ENCODE results near the gene VEPH1. TPM values are rescaled to one million over a fixed set of nuclear protein-coding genes. Genes with fewer than 3 reads are reported as not detected.

VEPH1 gene
- total RNA-seq, 1 donor from 2014 or later, result 261 TPM

GRCh38 chr3:157477441-157477840, 25.8 kb downstream of the VEPH1 start:
- DNase-seq (ENCODE audit: low read depth, low spot score), result no peak

- no peak for DNase-seq (ENCODE audit: low read depth, low spot score)
Observed at GRCh38 chr3:157475921-157476414, 27.2 kb downstream of the VEPH1 start.

- no peak for DNase-seq (ENCODE audit: low read depth, low spot score)
Observed at GRCh38 chr3:157472648-157473047, 30.6 kb downstream of the VEPH1 start.

GRCh38 chr3:157471064-157471463, 32.2 kb downstream of the VEPH1 start:
- DNase-seq (ENCODE audit: low read depth, low spot score), result no peak

- DNase-seq (ENCODE audit: low read depth, low spot score), result no peak
Observed at GRCh38 chr3:157469561-157470294, 33.5 kb downstream of the VEPH1 start.

GRCh38 chr3:157467200-157467599, 36.0 kb downstream of the VEPH1 start:
- DNase-seq (ENCODE audit: low read depth, low spot score), result no peak

GRCh38 chr3:157465741-157466140, 37.5 kb downstream of the VEPH1 start:
- no peak for DNase-seq (ENCODE audit: low read depth, low spot score)

- DNase-seq (ENCODE audit: low read depth, low spot score), result no peak
Observed at GRCh38 chr3:157464321-157464720, 38.9 kb downstream of the VEPH1 start.

GRCh38 chr3:157463816-157464215, 39.4 kb downstream of the VEPH1 start:
- DNase-seq (ENCODE audit: low read depth, low spot score), result no peak

GRCh38 chr3:157460253-157460652, 43.0 kb downstream of the VEPH1 start:
- DNase-seq (ENCODE audit: low read depth, low spot score), result no peak

GRCh38 chr3:157459706-157460105, 43.5 kb downstream of the VEPH1 start:
- DNase-seq (ENCODE audit: low read depth, low spot score), result no peak

GRCh38 chr3:157453824-157454223, 49.4 kb downstream of the VEPH1 start:
- DNase-seq (ENCODE audit: low read depth, low spot score), result no peak

GRCh38 chr3:157452097-157452496, 51.1 kb downstream of the VEPH1 start:
- DNase-seq (ENCODE audit: low read depth, low spot score), result no peak

GRCh38 chr3:157447026-157447694, 56.1 kb downstream of the VEPH1 start:
- DNase-seq (ENCODE audit: low read depth, low spot score), result no peak

- no peak for DNase-seq (ENCODE audit: low read depth, low spot score)
Observed at GRCh38 chr3:157445857-157446256, 57.4 kb downstream of the VEPH1 start.

- DNase-seq (ENCODE audit: low read depth, low spot score), result no peak
Observed at GRCh38 chr3:157444797-157445184, 58.4 kb downstream of the VEPH1 start.

- DNase-seq (ENCODE audit: low read depth, low spot score), result no peak
Observed at GRCh38 chr3:157443905-157444796, 59.1 kb downstream of the VEPH1 start.

- no peak for DNase-seq (ENCODE audit: low read depth, low spot score)
Observed at GRCh38 chr3:157442729-157443128, 60.5 kb downstream of the VEPH1 start.

- no peak for DNase-seq (ENCODE audit: low read depth, low spot score)
Observed at GRCh38 chr3:157441102-157441624, 62.1 kb downstream of the VEPH1 start.

GRCh38 chr3:157438194-157438730, 65.0 kb downstream of the VEPH1 start:
- DNase-seq (ENCODE audit: low read depth, low spot score), result no peak

GRCh38 chr3:157436583-157437291, 66.5 kb downstream of the VEPH1 start, which contains the start of gene PTX3:
Gene PTX3 (plus strand): TSS chr3:157436850. CDS start chr3:157436934, 84 bp downstream.
- peak; percentile 67 for DNase-seq (ENCODE audit: low read depth, low spot score)

Measured in pulmonary artery endothelial cell (primary cell).